Astrocyte of the spinal cord (primary cell): Measurements from ENCODE around the gene GPRC5D.

Experiments used
- DNase-seq: peaks from one replicate; pipeline ENCODE4 v3.0.0; 2011; ENCODE audit warnings: low read depth, low spot score
- H3K4me3 ChIP-seq: 2 replicates; pipeline ENCODE4 v1.5.1; 2011; ENCODE audit warnings: low read depth, mild to moderate bottlenecking, low read length, moderate library complexity
- CTCF ChIP-seq: IDR thresholded peaks from 2 replicates; pipeline ENCODE4 v1.5.1; 2012; ENCODE audit warnings: low read depth, mild to moderate bottlenecking, low read length, inconsistent platforms
- in situ Hi-C: cut with HindIII; loops from 2 replicates; pipeline ENCODE4 v1.10.0; 2017; ENCODE audit warnings: low sequenced_read_pairs

The GPRC5D gene

GRCh38 chr12:12945591-12945990 lies 6.4 kb downstream of the GPRC5D start:
- no peak overlapping the region for H3K4me3 ChIP-seq
- in situ Hi-C loops: no loop called here
- TF ChIP-seq CTCF: no peak
- no peak for DNase-seq

- DNase-seq: no peak
- TF ChIP-seq CTCF: no peak
- in situ Hi-C loops: no loop called here
- no peak overlapping the region for H3K4me3 ChIP-seq
These were observed 8.2 kb downstream of the GPRC5D start for GRCh38 chr12:12943586-12944260.

- DNase-seq: no peak
- no peak for TF ChIP-seq CTCF
- in situ Hi-C loops: no loop called here
- no peak overlapping the region for H3K4me3 ChIP-seq
These were observed 10.3 kb downstream of the GPRC5D start for GRCh38 chr12:12941450-12942350.

GRCh38 chr12:12939888-12940287 lies 12.1 kb downstream of the GPRC5D start:
- in situ Hi-C loops: no loop called here
- no peak for DNase-seq
- TF ChIP-seq CTCF: no peak
- H3K4me3 ChIP-seq: no peak overlapping the region

GRCh38 chr12:12938541-12938940 lies 13.4 kb downstream of the GPRC5D start:
- no peak for DNase-seq
- in situ Hi-C loops: no loop called here
- no peak for TF ChIP-seq CTCF
- H3K4me3 ChIP-seq: no peak overlapping the region

GRCh38 chr12:12936983-12937491 lies 14.9 kb downstream of the GPRC5D start:
- no peak overlapping the region for H3K4me3 ChIP-seq
- DNase-seq: no peak
- TF ChIP-seq CTCF: no peak
- in situ Hi-C loops: no loop called here
